Fibroblast of lung (primary cell): ENCODE results near the gene PARG. TPM values are rescaled to one million over a fixed set of nuclear protein-coding genes. Genes with fewer than 3 reads are reported as not detected.

ENCODE experiments used
- DNase-seq, 2 donors: peaks; one replicate each; pipeline versions ENCODE4 v3.0.0 to v3.0.0-alpha.2; 2010; ENCODE audit warnings: low read depth in 2 of 2
- H2AFZ ChIP-seq: 2 replicates; pipeline ENCODE4 v1.5.1; 2012; ENCODE audit warnings: low read length, control low read depth, inconsistent platforms
- H3K27ac ChIP-seq: 2 replicates; pipeline ENCODE4 v1.5.1; 2011; ENCODE audit warnings: low read length, control low read depth; ENCODE audit not compliant: insufficient read depth
- H3K27me3 ChIP-seq: 2 replicates; pipeline ENCODE4 v1.5.1; 2011; ENCODE audit warnings: mild to moderate bottlenecking, low read length; ENCODE audit not compliant: control insufficient read depth, insufficient read depth
- H3K36me3 ChIP-seq: 2 replicates; pipeline ENCODE4 v1.5.1; 2011; ENCODE audit warnings: low read length; ENCODE audit not compliant: control insufficient read depth, insufficient read depth
- H3K4me1 ChIP-seq: 2 replicates; pipeline ENCODE4 v1.5.1; 2011; ENCODE audit warnings: low read length; ENCODE audit not compliant: control insufficient read depth, insufficient read depth; ENCODE audit errors: extremely low read depth
- H3K4me2 ChIP-seq: 2 replicates; pipeline ENCODE4 v1.5.1; 2011; ENCODE audit warnings: low read length, control low read depth; ENCODE audit not compliant: insufficient read depth; ENCODE audit errors: extremely low read depth
- H3K4me3 ChIP-seq, 4 experiments: fragments of 200-600 bp in 1 of 4; sonication (generic) in 1 of 4; replicated peaks in 1 of 4; 2 replicates each; pipeline ENCODE4 v1.5.1; 2011 to 2016; ENCODE audit warnings: low read length in 4 of 4, low read depth in 3 of 4, mild to moderate bottlenecking in 3 of 4, control low read depth in 2 of 4, inconsistent platforms in 1 of 4, mixed read lengths in 1 of 4; ENCODE audit not compliant: insufficient read depth in 1 of 4; ENCODE audit errors: control extremely low read depth in 1 of 4
- H3K79me2 ChIP-seq: 2 replicates; pipeline ENCODE4 v1.5.1; 2012; ENCODE audit warnings: mild to moderate bottlenecking, low read length, inconsistent platforms; ENCODE audit not compliant: control insufficient read depth, insufficient read depth
- H3K9ac ChIP-seq: 2 replicates; pipeline ENCODE4 v1.5.1; 2011; ENCODE audit warnings: mild to moderate bottlenecking, low read length, control low read depth; ENCODE audit not compliant: insufficient read depth
- H3K9me3 ChIP-seq: 2 replicates; pipeline ENCODE4 v1.5.1; 2012; ENCODE audit warnings: low read depth, low read length; ENCODE audit not compliant: control insufficient read depth, insufficient read depth
- H4K20me1 ChIP-seq: 2 replicates; pipeline ENCODE4 v1.5.1; 2011; ENCODE audit warnings: low read length; ENCODE audit not compliant: control insufficient read depth, insufficient read depth; ENCODE audit errors: extremely low read depth
- EZH2 ChIP-seq: IDR thresholded peaks from 2 replicates; pipeline ENCODE4 v1.5.1; 2012; ENCODE audit warnings: low read length, control low read depth, mild to moderate bottlenecking; ENCODE audit errors: missing control alignments
- polyA plus RNA-seq, 2 donors: library from polyadenylated mRNA; depleted of rRNA in 1 of 2; stranded (reverse) in 1 of 2; unstranded in 1 of 2; fragments of >200 nt; gene quantifications; 2 replicates each; pipeline ENCODE4 v1.2.1, GENCODE V29; 2011 to 2012; ENCODE audit warnings: missing spikeins in 1 of 2
- total RNA-seq: library from RNA; depleted of rRNA; stranded (reverse); fragments of >200 nt; gene quantifications from 2 replicates; pipeline ENCODE4 v1.2.1, GENCODE V29; 2014
- TF ChIP-seq, protein P1 (sequence below), 2 donors: IDR thresholded peaks in 1 of 2; conservative IDR thresholded peaks in 1 of 2; 1 replicate in 1 of 2; 2 replicates in 1 of 2; pipeline ENCODE4 v1.5.1; 2011 to 2012; ENCODE audit warnings: low read length in 2 of 2, control low read depth in 1 of 2, inconsistent platforms in 1 of 2, low read depth in 1 of 2, mild to moderate bottlenecking in 1 of 2

PARG gene
- total and polyA plus RNA-seq, 2 donors (not counting 1 experiment from before 2014, with no cell fraction given) = 12.1 to 34.7 TPM

DNA sequence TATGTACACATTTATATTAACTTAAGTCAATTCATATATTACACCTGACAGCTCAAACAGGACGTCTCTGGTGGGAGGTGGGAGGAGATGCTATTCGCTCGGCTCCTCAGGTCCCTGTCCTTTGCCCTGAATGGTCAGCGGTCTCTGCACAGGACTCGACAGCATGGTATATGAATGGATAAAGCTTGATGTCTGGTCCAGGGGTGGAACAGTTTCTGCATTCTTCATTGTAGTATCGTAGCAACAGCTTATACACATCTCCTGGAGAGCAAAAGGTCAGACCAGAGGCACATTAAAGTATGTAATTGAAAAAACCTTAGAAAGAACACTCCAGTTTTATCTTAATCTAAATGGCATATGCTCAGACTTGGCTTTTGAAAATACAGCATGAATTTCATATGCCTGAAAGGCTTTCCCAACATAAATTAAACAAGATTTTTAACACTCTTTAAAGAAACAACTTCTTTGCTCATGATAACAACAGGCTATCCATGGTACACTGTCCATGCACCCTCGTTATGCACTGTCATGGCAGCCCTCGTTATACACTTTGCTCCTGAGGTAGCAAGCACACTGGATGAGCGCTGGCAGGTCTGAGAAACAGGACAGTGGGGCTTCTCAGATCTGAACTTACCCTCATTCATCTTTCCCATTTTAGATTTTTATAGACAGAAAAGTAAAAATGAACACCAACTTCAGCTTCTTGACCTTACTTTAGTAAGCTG is 122.4 kb downstream of the PARG start:
- H3K27me3 ChIP-seq = no peaks in the 10 kb centered on the region
- H3K4me2 ChIP-seq = no peak overlapping the region
- H3K4me1 ChIP-seq = no peaks in the 10 kb centered on the region
- no peaks in the 10 kb centered on the region for H3K79me2 ChIP-seq
- H4K20me1 ChIP-seq = no peaks in the 10 kb centered on the region
- no peak for DNase-seq
- no peak for TF ChIP-seq EZH2
- TF ChIP-seq, protein P1, sequence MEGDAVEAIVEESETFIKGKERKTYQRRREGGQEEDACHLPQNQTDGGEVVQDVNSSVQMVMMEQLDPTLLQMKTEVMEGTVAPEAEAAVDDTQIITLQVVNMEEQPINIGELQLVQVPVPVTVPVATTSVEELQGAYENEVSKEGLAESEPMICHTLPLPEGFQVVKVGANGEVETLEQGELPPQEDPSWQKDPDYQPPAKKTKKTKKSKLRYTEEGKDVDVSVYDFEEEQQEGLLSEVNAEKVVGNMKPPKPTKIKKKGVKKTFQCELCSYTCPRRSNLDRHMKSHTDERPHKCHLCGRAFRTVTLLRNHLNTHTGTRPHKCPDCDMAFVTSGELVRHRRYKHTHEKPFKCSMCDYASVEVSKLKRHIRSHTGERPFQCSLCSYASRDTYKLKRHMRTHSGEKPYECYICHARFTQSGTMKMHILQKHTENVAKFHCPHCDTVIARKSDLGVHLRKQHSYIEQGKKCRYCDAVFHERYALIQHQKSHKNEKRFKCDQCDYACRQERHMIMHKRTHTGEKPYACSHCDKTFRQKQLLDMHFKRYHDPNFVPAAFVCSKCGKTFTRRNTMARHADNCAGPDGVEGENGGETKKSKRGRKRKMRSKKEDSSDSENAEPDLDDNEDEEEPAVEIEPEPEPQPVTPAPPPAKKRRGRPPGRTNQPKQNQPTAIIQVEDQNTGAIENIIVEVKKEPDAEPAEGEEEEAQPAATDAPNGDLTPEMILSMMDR (conservative IDR thresholded peaks at IDR 0.05 in 1 of 2, IDR thresholded peaks at IDR 0.05 in 1 of 2; ENCODE audit: low read depth in 1 of 2, low read length in 2 of 2) = no peak
- H3K9me3 ChIP-seq = no peaks in the 10 kb centered on the region
- no peak overlapping the region for H2AFZ ChIP-seq
- H3K4me3 ChIP-seq = no peak overlapping the region
- H3K27ac ChIP-seq = no peak overlapping the region
- no peak overlapping the region for H3K9ac ChIP-seq
- H3K36me3 ChIP-seq = no peaks in the 10 kb centered on the region

DNA sequence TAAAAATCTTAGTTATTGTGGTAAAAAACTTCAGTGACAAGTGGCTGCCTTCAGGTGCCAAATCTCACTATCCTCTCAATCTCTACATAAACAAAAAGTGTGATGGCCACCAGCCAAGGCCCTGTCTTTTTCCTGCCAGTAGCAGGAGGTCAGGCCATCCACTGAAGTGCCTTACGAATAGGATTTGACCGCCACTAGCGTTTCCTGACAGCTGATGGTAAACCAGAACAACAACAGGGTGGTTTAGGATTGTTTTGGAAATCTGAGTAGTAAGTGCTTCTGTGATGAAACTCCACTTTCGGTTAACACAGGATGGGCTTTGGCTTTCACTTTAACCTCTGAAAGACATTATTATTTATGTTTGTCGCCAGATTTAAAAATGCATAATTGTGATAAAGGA is 124.0 kb downstream of the PARG start:
- Histone ChIP-seq H3K27me3 (no peaks in the 10 kb centered on the region), H3K4me1 (no peaks in the 10 kb centered on the region), H3K9ac (no peak overlapping the region), H3K36me3 (no peaks in the 10 kb centered on the region), H3K27ac (no peak overlapping the region), H2AFZ (no peak overlapping the region), H3K4me2 (no peak overlapping the region), H3K9me3 (no peaks in the 10 kb centered on the region), H4K20me1 (no peaks in the 10 kb centered on the region), H3K4me3 (no peak overlapping the region), H3K79me2 (no peaks in the 10 kb centered on the region)
- DNase-seq = no peak
- no peak for TF ChIP-seq EZH2
- TF ChIP-seq, protein P1 (conservative IDR thresholded peaks at IDR 0.05 in 1 of 2, IDR thresholded peaks at IDR 0.05 in 1 of 2; ENCODE audit: low read depth in 1 of 2, low read length in 2 of 2) = no peak

DNA sequence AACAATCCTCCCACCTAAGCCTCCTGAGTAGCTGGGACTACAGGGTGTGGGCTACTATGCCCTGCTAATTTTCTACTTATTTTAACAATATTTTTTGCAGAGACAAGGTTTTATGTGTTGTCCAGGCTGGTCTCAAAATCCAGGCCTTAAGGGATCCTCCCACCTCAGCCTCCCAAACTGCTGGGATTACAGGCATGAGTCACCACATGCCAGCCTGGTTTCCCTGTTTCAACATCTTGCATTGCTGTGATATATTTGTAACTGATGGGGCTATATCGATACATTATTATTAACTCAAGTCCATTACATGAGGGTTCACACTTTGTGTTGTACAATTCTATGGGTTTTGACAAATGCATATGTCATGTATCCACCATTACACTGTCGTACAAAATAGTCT is 137.8 kb downstream of the PARG start:
- H3K27ac ChIP-seq = no peak overlapping the region
- H3K9me3 ChIP-seq = no peaks in the 10 kb centered on the region
- no peak overlapping the region for H3K4me3 ChIP-seq
- no peak overlapping the region for H2AFZ ChIP-seq
- H3K79me2 ChIP-seq = no peaks in the 10 kb centered on the region
- H3K36me3 ChIP-seq = no peaks in the 10 kb centered on the region
- no peaks in the 10 kb centered on the region for H3K27me3 ChIP-seq
- no peak overlapping the region for H3K9ac ChIP-seq
- no peak for DNase-seq
- TF ChIP-seq, protein P1 (conservative IDR thresholded peaks at IDR 0.05 in 1 of 2, IDR thresholded peaks at IDR 0.05 in 1 of 2; ENCODE audit: low read depth in 1 of 2, low read length in 2 of 2) = no peak
- TF ChIP-seq EZH2 = no peak
- no peaks in the 10 kb centered on the region for H4K20me1 ChIP-seq
- no peak overlapping the region for H3K4me2 ChIP-seq
- H3K4me1 ChIP-seq = no peaks in the 10 kb centered on the region
